Panc1 (cell line): ENCODE data around the gene RGS9BP. TPM values are rescaled to one million over a fixed set of nuclear protein-coding genes. Genes with fewer than 3 reads are reported as not detected.
"Not testable (repeated sequence)": the region's sequence is repeated elsewhere in the genome, so short reads cannot be mapped to it uniquely, and the experiment has no call there.

Experiments used
- ATAC-seq: fragments of 200-7000 bp; cut with Tn5 transposase; 2 replicates; pipeline ENCODE4 v1.9.1; 2020; ENCODE audit warnings: mild to moderate bottlenecking, moderate library complexity
- BruUV-seq: library from RNA; stranded (reverse); fragments of 400-500 nt; replicated peaks from 2 replicates; lab custom pipeline; 2021; lab: Mats Ljungman, UMichigan
- CTCF ChIA-PET: fragments of 300-600 bp; sonication (Branson Sonifier 250); formaldehyde crosslinking; loops from one replicate; lab custom pipeline; 2022; ENCODE audit warnings: antibody characterized with exemption; lab: Charles Lee
- POLR2A ChIA-PET: fragments of 300-600 bp; sonication (Branson Sonifier 250); formaldehyde crosslinking; loops from one replicate; lab custom pipeline; 2022; ENCODE audit warnings: antibody characterized with exemption; lab: Charles Lee
- DNase-seq: peaks from one replicate; pipeline ENCODE4 v3.0.0-alpha.2; 2010; ENCODE audit warnings: low read depth, low spot score
- H3K27ac ChIP-seq: 2 replicates; pipeline ENCODE4 v1.5.1; 2011; ENCODE audit warnings: mild to moderate bottlenecking, low read length, inconsistent platforms
- H3K27me3 ChIP-seq: fragments of 200-500 bp; sonication (Bioruptor generic); 2 replicates; pipeline ENCODE4 v1.6.0; 2014; ENCODE audit warnings: low read length, inconsistent platforms; ENCODE audit not compliant: control insufficient read depth, insufficient read depth
- H3K36me3 ChIP-seq: fragments of 200-500 bp; sonication (Bioruptor generic); 2 replicates; pipeline ENCODE4 v1.5.1; 2014; ENCODE audit warnings: inconsistent platforms, mild to moderate bottlenecking, low read length, moderate library complexity; ENCODE audit not compliant: control insufficient read depth, insufficient read depth
- H3K4me1 ChIP-seq: 2 replicates; pipeline ENCODE4 v1.5.1; 2011; ENCODE audit warnings: inconsistent platforms, mild to moderate bottlenecking, low read length, moderate library complexity; ENCODE audit not compliant: control insufficient read depth, insufficient read depth
- H3K4me3 ChIP-seq, 2 experiments: 2 replicates each; pipeline ENCODE4 v1.5.1; 2011 to 2012; ENCODE audit warnings: low read depth in 2 of 2, low read length in 2 of 2, mild to moderate bottlenecking in 2 of 2, inconsistent platforms in 1 of 2, moderate library complexity in 1 of 2
- H3K9me3 ChIP-seq: fragments of 200-500 bp; sonication (Bioruptor generic); 2 replicates; pipeline ENCODE4 v1.5.1; 2014; ENCODE audit warnings: low read depth, mild to moderate bottlenecking, inconsistent platforms, low read length, moderate library complexity; ENCODE audit not compliant: control insufficient read depth, insufficient read depth
- POLR2AphosphoS5 ChIP-seq: IDR thresholded peaks from 2 replicates; pipeline ENCODE4 v1.6.1; 2012; ENCODE audit warnings: mild to moderate bottlenecking, low read depth, low read length, moderate library complexity
- SIN3A ChIP-seq: IDR thresholded peaks from 2 replicates; pipeline ENCODE4 v1.6.1; 2012; ENCODE audit warnings: low read depth, mild to moderate bottlenecking, low read length, moderate library complexity, borderline replicate concordance; ENCODE audit not compliant: insufficient read depth
- TCF7L2 ChIP-seq: IDR thresholded peaks from 2 replicates; pipeline ENCODE4 v1.6.1; 2011; ENCODE audit warnings: mild to moderate bottlenecking, low read depth, low read length, inconsistent platforms
- in situ Hi-C: cut with HindIII; loops from 2 replicates; pipeline ENCODE4 v1.10.0; 2016; ENCODE audit warnings: low sequenced_read_pairs, low pct_unique_long_range_greater_than_20kb
- intact Hi-C: fragments of 100-400 bp; cut with micrococcal nuclease; formaldehyde crosslinking; loops from one replicate; pipeline ENCODE4 v1.10.0; 2022; ENCODE audit not compliant: unreplicated experiment
- total RNA-seq: library from RNA; stranded (reverse); gene quantifications from one replicate; pipeline ENCODE4 v1.2.1, GENCODE V29; 2021; ENCODE audit not compliant: unreplicated experiment
- TF ChIP-seq, protein P1 (sequence below), 2 experiments: IDR thresholded peaks; 2 replicates each; pipeline ENCODE4 v1.6.1; 2011 to 2012; ENCODE audit warnings: low read depth in 2 of 2, control low read depth in 1 of 2, low read length in 1 of 2, mild to moderate bottlenecking in 1 of 2, moderate library complexity in 1 of 2; ENCODE audit not compliant: insufficient read depth in 1 of 2
- TF ChIP-seq, protein P2 (sequence below): fragments of 450-650 bp; IDR thresholded peaks from 2 replicates; pipeline ENCODE4 v1.5.1; 2017; ENCODE audit warnings: mild to moderate bottlenecking

The RGS9BP gene
- total RNA-seq, 1 experiment from 2014 or later: 1.3 TPM

DNA sequence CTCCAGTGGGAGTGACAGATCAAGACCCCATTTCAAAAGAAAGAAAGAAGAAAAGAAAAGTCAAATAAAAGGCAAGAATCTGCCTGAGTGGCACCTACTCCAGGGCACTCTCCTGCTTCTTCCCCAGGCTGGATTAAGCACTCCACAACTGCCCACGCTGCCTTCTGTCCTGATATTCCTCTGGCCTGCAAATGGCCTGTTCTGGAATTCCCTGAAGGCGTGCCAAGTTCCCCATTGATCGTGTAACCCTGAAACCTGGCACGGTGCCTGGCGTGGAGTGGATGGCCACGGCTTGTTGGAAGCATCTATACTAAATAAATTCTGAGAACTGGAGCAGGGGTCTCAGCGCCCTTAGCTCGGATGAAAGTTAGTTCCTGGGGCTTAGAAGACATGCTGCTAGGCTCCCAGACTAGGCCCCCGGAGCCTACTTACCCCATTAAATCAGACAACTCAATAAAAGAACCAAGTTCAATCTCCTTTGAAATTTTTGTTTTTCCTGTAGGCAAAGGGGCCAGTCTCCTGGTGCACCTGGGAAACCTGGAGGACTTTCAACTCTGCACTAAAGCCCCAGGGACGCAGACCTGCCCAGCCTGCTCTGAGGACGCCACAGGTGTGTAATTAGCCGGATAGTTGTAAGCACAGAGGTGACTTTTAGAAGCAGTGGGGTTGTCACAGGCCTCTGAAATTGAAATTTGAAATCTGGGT is 22.6 kb upstream of the RGS9BP start:
- TF ChIP-seq POLR2AphosphoS5: no peak
- ChIA-PET POLR2A (no interaction called here), CTCF (no interaction called here)
- in situ Hi-C loops: no loop called here
- no peaks in the 10 kb centered on the region for H3K27me3 ChIP-seq
- no peaks in the 10 kb centered on the region for H3K36me3 ChIP-seq
- BruUV-seq: no TSS peak
- H3K4me3 ChIP-seq: no peak overlapping the region
- intact Hi-C loops: no loop called here
- H3K4me1 ChIP-seq: peaks cover 2% of the 10 kb centered on the region; the same call in 1 of the 2 replicates
- no peak for DNase-seq
- H3K9me3 ChIP-seq: no peaks in the 10 kb centered on the region
- no peak overlapping the region for H3K27ac ChIP-seq
- no peak for ATAC-seq

DNA sequence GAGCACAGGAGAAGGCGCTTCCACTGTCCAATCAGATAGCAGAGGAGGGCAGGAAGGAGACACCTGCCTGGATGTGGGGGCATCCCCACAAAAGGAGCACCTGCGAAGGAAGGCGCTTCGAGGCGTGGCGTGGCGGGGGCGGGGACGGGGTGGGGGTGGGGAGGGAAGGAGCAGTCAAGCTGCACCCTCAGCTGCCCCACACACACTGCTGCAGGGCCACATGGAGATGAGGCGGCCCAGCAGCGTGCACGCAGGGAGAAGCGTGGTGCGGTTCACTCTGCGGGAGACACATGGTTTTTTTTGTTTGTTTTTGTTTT is 22.1 kb upstream of the RGS9BP start:
- Histone ChIP-seq H3K4me1 (peaks cover 2% of the 10 kb centered on the region; the same call in 1 of the 2 replicates), H3K9me3 (no peaks in the 10 kb centered on the region), H3K4me3 (no peak overlapping the region), H3K27me3 (no peaks in the 10 kb centered on the region), H3K27ac (no peak overlapping the region), H3K36me3 (no peaks in the 10 kb centered on the region)
- POLR2A ChIA-PET: interaction anchor here (0.6 kb wide), 1 partner anchor 680 kb away, joined by 5 read pairs; no protein-coding TSS in a partner anchor
- CTCF ChIA-PET: no interaction called here
- in situ Hi-C loops (no loop called here), intact Hi-C loops (no loop called here)
- DNase-seq (no peak), ATAC-seq (no peak)
- TF ChIP-seq, protein P1, sequence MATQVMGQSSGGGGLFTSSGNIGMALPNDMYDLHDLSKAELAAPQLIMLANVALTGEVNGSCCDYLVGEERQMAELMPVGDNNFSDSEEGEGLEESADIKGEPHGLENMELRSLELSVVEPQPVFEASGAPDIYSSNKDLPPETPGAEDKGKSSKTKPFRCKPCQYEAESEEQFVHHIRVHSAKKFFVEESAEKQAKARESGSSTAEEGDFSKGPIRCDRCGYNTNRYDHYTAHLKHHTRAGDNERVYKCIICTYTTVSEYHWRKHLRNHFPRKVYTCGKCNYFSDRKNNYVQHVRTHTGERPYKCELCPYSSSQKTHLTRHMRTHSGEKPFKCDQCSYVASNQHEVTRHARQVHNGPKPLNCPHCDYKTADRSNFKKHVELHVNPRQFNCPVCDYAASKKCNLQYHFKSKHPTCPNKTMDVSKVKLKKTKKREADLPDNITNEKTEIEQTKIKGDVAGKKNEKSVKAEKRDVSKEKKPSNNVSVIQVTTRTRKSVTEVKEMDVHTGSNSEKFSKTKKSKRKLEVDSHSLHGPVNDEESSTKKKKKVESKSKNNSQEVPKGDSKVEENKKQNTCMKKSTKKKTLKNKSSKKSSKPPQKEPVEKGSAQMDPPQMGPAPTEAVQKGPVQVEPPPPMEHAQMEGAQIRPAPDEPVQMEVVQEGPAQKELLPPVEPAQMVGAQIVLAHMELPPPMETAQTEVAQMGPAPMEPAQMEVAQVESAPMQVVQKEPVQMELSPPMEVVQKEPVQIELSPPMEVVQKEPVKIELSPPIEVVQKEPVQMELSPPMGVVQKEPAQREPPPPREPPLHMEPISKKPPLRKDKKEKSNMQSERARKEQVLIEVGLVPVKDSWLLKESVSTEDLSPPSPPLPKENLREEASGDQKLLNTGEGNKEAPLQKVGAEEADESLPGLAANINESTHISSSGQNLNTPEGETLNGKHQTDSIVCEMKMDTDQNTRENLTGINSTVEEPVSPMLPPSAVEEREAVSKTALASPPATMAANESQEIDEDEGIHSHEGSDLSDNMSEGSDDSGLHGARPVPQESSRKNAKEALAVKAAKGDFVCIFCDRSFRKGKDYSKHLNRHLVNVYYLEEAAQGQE (IDR thresholded peaks at IDR 0.05; ENCODE audit: insufficient read depth in 1 of 2, low read depth in 2 of 2, low read length in 1 of 2): no peak
- no peak for TF ChIP-seq POLR2AphosphoS5
- TF ChIP-seq, protein P2, sequence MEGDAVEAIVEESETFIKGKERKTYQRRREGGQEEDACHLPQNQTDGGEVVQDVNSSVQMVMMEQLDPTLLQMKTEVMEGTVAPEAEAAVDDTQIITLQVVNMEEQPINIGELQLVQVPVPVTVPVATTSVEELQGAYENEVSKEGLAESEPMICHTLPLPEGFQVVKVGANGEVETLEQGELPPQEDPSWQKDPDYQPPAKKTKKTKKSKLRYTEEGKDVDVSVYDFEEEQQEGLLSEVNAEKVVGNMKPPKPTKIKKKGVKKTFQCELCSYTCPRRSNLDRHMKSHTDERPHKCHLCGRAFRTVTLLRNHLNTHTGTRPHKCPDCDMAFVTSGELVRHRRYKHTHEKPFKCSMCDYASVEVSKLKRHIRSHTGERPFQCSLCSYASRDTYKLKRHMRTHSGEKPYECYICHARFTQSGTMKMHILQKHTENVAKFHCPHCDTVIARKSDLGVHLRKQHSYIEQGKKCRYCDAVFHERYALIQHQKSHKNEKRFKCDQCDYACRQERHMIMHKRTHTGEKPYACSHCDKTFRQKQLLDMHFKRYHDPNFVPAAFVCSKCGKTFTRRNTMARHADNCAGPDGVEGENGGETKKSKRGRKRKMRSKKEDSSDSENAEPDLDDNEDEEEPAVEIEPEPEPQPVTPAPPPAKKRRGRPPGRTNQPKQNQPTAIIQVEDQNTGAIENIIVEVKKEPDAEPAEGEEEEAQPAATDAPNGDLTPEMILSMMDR: no peak
- no peak for TF ChIP-seq TCF7L2
- no peak for TF ChIP-seq SIN3A
- BruUV-seq: no TSS peak

DNA sequence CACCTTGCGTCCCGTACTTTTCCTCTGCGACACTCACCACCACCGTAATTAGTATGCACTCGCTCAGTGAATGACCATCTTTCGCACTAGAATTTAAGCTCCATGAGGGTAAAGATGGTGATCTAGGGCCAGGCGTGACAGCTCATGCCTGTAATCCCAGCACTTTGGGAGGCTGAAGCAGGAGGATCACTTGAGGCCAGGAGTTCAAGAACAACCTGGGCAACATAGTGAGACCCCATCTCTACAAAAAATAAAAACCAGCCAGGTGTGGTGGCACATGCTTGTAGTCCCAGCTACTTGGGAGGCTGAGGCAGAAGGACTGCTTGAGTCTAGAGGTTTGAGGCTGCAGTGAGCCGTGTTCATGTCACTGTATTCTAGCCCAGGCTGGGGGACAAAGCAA is 19.3 kb upstream of the RGS9BP start:
- H3K36me3 ChIP-seq, H3K4me1 ChIP-seq, H3K27ac ChIP-seq, BruUV-seq, intact Hi-C loops, H3K4me3 ChIP-seq, ATAC-seq, DNase-seq, H3K27me3 ChIP-seq, in situ Hi-C loops, H3K9me3 ChIP-seq, CTCF ChIA-PET: not testable (repeated sequence)
- POLR2A ChIA-PET: interaction anchor here (0.6 kb wide), 1 partner anchor 32 kb away, joined by 3 read pairs; no protein-coding TSS in a partner anchor
